Fibroblast of mammary gland (primary cell): Measurements from ENCODE around the gene CNNM4.

Experiments used
- DNase-seq: peaks from one replicate; pipeline ENCODE4 v3.0.0-alpha.2; 2010; ENCODE audit warnings: low read depth
- H3K4me3 ChIP-seq: 2 replicates; pipeline ENCODE4 v1.5.1; 2011; ENCODE audit warnings: low read depth, mild to moderate bottlenecking, low read length, moderate library complexity; ENCODE audit not compliant: control insufficient read depth
- TF ChIP-seq, protein P1 (sequence below): conservative IDR thresholded peaks from 2 replicates; pipeline ENCODE4 v1.5.1; 2011; ENCODE audit warnings: low read depth, low read length, inconsistent platforms; ENCODE audit not compliant: control insufficient read depth, insufficient read depth

Gene CNNM4

DNA sequence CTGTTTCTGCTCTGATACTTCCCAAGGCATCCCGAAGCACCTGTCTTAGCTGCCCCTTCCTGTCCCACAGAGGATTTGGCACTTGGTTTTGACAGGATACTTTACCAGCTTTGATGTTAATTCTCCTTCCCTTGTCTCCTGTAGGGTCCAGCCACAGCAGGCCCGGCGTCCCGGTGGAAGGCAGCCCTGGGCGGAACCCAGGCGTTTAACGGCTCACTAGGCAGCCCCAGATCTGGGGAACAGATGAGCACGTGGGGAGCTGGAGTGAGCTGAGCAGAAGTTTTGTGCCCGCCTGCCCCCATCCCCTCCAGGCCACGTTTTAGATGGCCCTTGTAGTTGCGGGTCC, 71.7 kb downstream of the CNNM4 start:
- no peak overlapping the region for H3K4me3 ChIP-seq
- no peak for DNase-seq
- TF ChIP-seq, protein P1, sequence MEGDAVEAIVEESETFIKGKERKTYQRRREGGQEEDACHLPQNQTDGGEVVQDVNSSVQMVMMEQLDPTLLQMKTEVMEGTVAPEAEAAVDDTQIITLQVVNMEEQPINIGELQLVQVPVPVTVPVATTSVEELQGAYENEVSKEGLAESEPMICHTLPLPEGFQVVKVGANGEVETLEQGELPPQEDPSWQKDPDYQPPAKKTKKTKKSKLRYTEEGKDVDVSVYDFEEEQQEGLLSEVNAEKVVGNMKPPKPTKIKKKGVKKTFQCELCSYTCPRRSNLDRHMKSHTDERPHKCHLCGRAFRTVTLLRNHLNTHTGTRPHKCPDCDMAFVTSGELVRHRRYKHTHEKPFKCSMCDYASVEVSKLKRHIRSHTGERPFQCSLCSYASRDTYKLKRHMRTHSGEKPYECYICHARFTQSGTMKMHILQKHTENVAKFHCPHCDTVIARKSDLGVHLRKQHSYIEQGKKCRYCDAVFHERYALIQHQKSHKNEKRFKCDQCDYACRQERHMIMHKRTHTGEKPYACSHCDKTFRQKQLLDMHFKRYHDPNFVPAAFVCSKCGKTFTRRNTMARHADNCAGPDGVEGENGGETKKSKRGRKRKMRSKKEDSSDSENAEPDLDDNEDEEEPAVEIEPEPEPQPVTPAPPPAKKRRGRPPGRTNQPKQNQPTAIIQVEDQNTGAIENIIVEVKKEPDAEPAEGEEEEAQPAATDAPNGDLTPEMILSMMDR: no peak

DNA sequence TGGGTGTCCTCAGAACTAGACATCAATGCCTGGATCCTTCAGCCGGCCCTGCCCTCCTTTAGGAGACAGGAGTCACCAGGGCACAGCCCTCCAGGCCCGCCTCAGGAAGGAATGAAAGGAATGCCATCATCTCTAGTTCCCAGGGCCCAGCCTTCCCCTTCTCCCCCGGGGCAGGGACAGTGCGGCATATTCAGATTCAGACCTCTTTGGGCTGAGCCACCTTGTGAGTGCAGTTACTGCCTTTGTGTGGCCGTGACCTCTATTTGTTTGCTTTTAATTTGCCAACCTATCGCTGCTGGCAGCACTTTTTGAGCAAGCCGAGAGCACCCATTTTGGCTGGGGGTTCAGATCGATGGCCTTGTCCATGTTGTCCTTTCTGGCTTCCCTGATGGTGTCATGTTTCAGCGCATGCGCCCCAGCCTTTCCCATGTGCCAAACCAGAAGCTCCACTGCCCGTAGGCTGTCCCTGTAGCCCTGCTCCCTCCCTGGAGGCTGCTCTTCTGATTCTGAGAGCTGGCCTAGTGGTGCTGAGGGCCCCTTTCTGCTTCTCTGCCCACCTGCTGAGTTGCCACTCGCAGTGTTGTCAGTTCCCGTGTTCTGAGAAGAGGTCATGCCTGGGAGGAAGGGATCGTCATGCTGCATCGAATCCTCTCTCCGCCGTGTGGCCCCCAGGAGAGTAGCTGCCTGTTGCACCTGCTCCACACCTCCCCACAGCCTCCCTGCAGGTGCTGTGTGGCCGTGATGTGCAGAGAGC, 72.2 kb downstream of the CNNM4 start:
- TF ChIP-seq, protein P1: no peak
- H3K4me3 ChIP-seq: no peak overlapping the region
- peak; percentile 25 for DNase-seq

DNA sequence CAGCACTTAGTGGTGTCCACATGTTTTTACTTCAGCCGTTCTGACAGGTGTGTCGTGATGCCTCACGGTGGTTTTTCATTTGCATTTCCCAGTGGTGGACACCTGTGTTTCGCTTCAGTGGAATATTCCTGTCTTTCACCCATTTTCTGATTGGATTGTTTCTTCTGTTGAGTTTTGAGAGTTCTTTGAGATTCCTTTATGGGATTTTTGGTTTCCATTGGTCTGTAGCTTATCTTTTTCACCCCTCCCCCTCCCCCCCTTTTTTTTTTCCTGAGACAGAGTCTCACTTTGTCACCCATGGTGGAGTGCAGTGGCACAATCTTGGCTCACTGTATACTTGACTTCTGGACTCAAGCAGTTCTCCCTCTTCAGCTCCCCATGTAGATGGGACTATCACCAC, 75.1 kb downstream of the CNNM4 start:
- no peak for DNase-seq
- TF ChIP-seq, protein P1: no peak
- no peak overlapping the region for H3K4me3 ChIP-seq

DNA sequence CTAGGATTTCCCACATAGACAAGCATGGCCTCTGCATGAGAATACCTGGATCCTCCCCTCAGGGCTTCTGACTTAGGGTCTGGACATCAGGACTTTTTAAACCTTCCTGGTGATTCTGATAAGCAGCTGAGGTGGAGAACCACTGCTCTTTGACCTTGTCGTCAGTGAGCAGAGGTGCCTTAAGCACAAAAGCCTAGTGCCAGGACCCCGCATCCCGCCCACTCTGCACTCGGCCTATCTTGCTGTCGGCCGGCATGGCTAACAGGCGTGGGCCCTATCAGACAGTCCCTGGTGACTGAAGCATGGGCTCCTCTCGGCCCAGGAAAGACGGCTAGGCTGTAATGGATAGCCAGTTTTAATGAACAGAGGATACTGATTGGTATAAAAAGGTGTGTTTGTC, 76.9 kb downstream of the CNNM4 start:
- no peak for DNase-seq
- H3K4me3 ChIP-seq: no peak overlapping the region
- TF ChIP-seq, protein P1: no peak

DNA sequence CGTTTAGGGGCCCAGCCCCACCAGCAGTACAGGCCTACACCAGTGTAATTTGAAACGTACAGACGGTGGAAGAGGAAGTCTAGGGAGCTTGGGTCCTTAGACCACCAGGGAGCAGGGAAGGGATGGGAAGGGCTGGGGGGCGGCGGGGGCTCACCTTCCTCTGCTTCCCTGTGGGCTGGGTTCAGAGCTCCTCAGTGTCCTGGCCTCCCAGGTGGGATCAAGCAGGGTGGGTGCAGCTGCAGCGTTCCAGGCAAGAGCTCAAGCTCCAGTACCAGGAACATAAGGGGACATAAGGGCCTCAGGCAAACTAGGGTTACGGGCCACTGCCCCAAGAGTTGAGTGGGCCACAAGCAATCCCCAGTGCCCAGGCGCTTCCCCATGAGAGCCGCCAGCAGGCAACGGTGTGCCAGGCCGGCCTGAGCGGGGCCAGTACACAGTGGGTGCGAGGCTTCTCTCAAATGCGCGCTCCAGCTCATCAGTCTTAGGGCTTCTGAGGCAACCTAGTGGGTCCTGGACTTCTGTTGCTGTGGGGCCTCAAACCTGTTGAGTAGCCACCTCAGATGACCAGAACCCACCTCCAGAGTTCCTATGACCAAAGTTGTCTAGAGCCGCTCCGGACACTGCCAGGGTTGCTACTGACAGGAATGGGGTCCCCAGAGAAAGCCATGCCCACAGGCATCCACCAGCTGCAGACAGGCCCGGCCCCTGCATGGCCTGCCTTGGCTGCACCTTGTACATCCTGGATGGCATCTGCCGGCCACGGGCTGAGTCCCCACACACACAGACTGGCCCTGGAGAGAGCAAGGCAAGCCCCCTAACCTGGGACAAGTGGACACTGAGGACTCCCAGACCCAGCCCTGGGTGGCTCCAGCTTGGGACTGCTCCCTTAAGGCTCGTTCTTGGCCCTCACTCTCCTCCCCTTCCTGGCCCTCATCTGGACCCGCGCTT, 77.9 kb downstream of the CNNM4 start:
- no peak overlapping the region for H3K4me3 ChIP-seq
- no peak for DNase-seq
- TF ChIP-seq, protein P1: no peak

DNA sequence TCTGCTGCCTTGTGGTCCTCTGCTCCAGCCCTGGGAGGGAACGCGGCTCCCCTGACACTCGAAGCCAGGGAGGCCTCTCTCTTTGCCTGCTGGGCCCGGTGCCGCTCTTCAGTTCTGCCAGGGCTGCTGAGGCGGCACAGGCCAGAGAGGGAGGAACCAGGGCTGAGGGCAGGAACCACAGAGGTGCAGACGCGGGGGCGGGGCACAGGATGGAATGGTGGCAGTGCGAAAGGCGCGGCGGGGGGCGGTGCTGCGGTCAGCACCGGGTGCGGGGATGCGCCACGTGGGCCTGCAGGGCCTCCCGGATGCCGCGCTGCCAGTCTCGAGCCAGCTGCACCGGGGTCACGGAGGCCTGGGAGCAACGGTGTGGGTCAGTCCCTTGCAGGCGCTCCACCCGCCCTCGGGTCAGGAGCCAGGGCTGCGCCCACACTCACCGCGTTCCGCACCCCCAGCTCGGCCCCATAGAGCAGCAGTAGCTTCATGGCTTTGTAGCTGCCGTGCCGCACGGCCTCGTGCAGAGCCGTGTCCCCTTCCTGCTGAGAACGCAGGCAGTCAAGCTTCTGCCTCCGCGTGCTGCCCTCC, 78.7 kb downstream of the CNNM4 start:
- TF ChIP-seq, protein P1: no peak
- no peak overlapping the region for H3K4me3 ChIP-seq
- no peak for DNase-seq
